ENCODE measurements around the gene EFS.
A peak's percentile ranks its signal among the peaks of the same experiment; 100 is the strongest.

Gene EFS

GRCh38 chr14:23324993-23325392, 40.0 kb downstream of the EFS start:
- DNase-seq = no peak

DNA sequence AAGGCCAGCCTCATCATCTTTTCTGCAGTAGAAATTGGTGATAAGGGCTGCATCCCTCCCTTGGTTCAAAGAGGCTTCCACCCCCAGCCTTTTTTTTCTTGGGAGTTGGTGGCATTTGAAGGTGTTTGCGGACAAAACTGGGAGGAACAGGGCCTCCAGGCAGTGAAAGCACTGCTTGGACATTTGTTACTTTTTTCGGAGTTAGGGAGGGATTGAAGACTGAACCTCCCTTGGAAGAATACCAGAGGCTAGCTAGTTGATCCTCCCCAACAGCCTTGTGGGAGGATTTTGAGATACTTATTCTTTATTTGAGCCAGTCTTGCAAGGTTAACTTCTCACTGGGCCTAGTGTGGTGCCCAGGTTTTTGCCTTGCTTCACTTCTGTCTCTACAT, 40.5 kb downstream of the EFS start:
- no peak for DNase-seq

- DNase-seq = no peak
Observed at GRCh38 chr14:23323838-23324454, 41.0 kb downstream of the EFS start.

GRCh38 chr14:23322568-23323517, 42.1 kb downstream of the EFS start:
- DNase-seq = no peak

GRCh38 chr14:23321572-23322547, 43.1 kb downstream of the EFS start:
- DNase-seq = no peak

DNA sequence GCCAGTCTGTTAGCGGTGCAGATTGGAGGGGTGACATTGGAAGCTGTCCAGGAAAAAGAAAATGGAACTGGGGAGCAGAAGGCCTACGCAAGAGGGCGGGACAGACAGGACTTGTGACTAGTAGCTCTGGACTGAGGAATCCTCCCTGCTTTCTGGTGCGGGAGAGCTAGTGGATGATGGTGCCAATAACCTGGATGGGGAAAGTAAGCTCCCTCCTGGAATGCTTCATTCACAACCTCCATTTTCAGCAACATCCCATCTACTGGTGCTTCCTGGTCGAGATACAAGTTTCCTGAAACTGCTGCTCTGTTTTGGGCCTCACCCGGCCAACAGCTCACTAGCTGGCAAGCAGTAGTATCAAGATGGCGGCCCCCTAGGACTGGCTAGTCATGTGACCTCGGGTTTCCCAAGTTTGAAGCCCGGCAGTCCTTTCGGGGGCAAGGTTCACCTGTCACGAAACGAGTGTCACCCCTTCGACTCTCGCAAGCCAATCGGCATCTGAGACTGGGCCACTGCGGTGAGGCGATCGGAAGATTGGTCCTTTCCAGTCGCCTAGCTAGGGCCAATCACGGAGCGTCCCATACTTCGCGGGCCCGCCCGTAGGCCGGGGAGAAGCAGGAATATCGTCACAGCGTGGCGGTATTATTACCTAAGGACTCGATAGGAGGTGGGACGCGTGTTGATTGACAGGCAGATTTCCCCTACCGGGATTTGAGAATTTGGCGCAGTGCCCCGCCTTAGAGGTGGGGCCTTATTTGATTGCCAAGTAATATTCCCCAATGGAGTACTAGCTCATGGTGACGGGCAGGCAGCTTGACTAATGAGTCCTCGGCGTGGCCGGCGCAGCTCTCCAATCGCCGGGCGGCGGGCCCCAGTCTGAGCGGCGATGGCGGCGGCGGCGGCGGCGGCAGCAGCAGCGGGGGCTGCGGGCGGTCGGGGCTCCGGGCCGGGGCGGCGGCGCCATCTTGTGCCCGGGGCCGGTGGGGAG, 44.1 kb downstream of the EFS start, which contains the start of gene PABPN1:
TSS of gene PABPN1 (plus strand) at position 874 of the 988 bp plus-strand sequence. CDS start at position 887, 13 bp downstream.
- DNase-seq = peak; percentile 99

DNA sequence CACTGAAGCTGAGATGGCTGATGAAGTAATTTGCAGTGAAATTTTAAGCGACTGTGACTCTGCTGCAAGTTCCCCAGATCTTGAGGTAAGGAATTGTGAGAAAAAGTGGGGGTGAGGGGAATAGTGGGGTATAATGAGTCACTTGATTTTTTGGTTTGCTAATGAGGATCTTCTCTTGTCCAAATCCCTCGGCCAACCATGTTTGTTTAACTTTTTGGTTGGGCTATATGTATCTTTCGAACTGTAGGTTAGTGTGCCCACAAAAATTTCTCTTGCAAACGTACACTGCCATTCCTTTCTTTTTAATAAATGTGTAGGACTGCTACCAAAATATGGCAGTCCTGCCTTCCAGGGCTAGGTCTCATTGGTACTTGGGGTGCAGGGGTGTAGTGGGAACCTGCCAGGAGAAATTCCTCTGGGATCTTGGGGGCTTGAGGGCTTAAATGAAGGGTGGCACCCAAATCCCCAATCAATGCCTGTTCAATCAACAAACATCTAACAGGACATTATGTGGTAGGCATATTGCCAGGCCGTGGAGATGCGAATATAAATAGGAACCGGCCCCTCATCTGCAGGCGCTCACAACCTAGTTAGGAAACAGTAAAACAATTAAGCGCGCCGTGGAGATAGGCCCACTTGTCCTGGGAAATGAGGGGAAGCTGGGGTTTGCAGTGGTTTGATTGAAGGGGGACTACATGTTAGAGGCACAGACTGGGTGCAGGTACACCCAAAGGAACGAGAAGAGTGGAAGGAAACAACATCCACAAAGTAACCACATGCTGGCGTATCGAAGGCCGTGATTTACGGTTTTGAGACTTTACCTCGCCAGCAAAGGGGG, 45.0 kb downstream of the EFS start:
- DNase-seq = no peak

- DNase-seq = no peak
Observed at GRCh38 chr14:23316300-23316699, 48.7 kb downstream of the EFS start.

GRCh38 chr14:23310546-23310945, 54.4 kb downstream of the EFS start:
- DNase-seq = no peak

DNA sequence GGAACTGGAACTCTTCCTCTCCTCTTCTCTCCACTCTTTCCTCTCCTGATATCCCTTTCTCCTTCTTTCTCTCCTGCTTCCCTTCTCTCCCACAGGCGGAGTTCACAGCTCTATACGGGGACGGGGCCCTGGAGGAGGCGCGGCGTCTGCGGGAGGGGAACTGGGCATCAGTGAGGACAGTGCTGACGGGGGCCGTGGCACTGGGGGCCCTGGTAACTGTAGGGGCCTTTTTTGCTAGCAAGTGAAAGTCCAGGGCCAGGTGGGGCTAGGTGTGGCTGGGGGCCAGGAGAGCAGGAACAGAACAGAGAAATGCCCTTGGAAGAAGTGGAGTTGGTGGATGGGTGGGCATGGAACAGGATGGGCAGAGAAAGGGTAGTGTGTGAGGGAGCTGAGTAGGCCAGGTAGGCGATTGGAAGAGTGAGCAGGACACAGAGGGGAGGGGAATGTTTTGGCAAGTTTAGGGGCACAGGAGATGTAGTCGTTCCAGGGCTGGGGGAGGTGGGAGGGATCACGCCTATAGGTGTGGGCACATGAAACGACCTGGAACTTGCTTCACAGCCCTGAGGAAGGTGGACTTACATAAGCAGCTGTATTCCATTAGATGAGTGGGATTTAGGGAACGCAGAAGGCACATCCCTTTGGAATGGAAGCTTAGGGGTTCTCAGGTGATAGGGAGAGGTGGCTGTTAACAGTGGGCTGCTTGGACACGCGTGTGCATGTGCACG, 56.1 kb downstream of the EFS start:
- DNase-seq = no peak

DNA sequence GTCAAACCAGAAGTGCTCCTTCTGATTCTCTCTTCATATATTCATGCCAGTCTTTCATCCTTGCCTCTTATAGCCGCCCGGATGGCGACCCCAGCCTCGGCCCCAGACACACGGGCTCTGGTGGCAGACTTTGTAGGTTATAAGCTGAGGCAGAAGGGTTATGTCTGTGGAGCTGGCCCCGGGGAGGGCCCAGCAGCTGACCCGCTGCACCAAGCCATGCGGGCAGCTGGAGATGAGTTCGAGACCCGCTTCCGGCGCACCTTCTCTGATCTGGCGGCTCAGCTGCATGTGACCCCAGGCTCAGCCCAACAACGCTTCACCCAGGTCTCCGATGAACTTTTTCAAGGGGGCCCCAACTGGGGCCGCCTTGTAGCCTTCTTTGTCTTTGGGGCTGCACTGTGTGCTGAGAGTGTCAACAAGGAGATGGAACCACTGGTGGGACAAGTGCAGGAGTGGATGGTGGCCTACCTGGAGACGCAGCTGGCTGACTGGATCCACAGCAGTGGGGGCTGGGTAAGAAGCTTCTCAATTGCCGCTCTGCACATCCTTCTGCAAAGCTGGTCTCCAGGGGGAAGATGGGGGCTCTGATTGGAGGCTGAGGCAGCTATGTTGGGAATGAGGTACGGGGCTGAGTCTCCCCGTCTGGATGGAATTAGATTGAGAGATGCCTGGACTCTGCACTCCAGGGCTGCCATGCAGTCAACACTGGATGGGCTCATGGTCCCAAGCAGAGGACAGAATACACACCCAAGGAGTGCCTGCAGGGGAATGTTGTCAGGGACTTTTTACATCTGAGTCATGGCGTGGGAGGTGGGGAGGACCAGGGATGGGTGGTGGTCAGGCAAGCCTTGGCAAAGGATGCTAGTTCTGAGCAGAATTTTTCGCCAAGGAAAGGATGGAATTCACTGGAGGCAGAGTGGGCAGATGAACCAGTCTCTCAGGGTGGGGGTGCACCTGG, 57.0 kb downstream of the EFS start:
- DNase-seq = no peak

DNA sequence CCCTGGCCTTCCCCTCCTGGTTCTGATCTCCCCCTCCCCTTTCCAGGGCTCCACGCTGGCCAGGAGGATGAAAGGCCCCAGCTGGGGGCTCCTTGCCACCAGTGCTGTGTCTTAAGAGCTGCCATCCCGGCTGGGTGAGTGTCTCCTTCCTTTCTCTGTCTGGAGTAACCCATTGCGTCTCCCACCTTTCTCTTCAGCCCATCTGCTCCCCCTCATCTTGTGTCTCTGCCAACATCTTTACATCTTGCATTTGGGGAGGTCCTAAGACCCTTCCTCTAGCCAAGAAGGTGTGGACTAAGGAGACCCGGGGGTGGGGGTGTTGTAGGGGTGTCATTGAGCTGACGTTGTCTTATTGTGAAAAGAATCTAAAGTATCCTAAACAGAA, 57.8 kb downstream of the EFS start:
- no peak for DNase-seq

DNA sequence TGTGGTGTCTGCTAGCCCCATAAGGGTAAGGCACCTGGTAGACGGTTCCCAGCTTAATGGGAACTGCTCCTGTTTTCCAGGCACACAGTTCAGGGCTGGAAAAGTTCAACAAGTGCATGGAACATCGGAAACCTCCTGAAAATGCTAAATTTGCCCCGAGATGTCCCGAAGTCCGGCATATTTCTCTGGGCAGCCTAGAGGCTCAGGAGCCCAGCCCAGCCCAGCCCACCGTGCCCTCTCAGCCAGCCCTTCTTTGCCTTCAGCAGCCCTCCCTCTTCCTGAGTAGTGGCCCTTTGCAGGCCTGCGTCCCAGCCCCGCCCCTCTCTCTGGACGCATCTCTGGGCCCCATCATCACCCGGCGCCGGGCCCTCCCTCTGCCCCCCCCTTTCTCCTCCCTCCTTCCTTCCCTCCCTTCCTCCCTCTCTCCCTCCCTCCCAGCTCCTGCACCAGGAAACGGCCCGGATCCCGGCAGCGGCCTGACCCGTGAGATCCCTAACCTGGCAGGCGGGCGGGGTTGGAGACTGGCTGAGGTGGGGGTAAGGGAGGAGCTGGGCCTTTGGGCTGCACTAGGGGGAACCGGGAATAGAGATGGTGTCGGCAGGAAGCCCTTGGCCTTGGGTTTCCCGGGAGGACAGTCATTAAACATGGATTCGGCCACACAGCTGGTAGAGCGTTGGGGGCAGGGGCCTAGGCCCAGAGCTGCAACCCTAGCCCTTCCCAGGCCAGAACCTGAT, 58.4 kb downstream of the EFS start, which contains the start of gene BCL2L2:
TSS of gene BCL2L2 (plus strand) at position 422 of the 734 bp plus-strand sequence. CDS start 935 bp downstream, outside the sequence.
- peak; percentile 71 for DNase-seq
